Activated CD8-positive, alpha-beta memory T cell treated with anti-CD3 and anti-CD28 coated beads, Interleukin-2, amount 50 U/mL, for 24 hours (primary cell): ENCODE measurements around the gene GNRHR.
A peak's percentile ranks its signal among the peaks of the same experiment; 100 is the strongest.
"Not testable (repeated sequence)": the region's sequence is repeated elsewhere in the genome, so short reads cannot be mapped to it uniquely, and the experiment has no call there.

ENCODE experiments used
- DNase-seq: peaks from one replicate; pipeline ENCODE4 v3.0.0-alpha.2; 2020; ENCODE audit errors: extremely low read depth

Gene GNRHR

DNA sequence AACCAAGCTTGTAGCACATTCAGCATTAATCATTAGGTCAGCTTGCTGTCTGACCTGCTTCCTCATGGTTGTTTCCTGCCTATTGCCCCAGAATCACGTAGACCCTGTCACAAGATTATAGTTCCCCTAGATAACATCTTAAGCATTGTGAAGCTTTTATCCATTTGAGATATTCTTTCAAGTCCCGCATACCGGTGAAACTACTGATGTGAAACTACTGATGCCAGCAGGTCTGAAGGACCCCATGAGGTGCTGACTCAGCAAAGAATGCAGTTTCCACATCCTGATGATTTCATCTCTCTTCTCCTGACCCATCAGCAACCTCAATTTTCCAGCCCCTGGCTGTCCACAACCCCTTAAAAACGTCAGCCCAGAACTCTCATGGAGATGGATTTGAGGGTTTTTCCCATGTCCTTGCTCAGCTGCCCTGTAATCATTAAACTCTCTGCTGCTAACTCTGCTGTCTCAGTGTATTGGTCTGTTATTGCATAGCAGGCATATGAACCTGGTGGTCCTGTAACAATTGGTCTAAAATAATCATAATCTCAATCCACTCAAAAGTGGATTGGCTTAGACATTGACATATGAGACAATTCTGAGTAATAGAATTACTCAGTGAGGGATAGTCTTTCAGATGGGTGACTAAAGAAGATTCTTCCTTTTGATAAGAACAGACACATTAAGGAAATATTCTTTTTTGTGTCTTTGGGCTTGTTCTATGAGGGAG, 26.9 kb downstream of the GNRHR start:
- no peak for DNase-seq

DNA sequence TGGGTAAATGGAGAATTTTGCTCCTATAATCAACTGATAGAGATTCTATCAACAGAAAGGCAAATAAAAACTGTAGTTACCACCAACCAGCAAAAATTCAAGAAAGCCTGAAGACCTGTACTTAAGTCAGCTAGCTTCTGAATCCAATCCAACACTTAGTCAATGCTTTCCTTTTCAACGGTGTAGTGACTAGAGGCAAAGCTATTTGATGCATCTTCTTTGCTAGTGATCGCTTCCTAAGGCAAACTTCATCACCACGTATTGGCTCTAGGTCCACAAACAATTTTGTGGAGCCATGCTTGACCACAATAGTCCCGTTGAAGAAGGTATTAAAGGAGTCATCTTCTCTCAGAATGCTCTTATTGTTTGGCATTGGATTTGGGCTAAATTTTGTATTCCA, 28.2 kb downstream of the GNRHR start:
- no peak for DNase-seq

DNA sequence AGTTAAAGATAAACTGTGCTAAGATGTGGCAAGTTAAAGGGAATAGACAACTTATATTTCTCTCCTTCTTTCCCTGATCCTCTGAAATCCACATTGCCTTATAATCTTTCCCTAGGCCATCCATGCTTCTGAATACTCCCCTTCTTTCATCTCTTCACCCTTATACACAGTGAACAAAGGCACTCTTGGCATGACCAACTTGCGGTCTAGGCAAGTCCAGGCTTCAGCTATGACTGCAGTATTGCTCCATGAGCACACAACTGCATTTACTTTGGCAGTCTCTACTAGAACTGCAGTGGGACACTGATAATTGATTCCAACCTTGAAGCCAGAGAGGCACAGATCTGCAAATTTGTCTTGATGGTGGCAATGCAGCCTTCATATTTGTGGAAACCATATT, 29.1 kb downstream of the GNRHR start:
- no peak for DNase-seq

DNA sequence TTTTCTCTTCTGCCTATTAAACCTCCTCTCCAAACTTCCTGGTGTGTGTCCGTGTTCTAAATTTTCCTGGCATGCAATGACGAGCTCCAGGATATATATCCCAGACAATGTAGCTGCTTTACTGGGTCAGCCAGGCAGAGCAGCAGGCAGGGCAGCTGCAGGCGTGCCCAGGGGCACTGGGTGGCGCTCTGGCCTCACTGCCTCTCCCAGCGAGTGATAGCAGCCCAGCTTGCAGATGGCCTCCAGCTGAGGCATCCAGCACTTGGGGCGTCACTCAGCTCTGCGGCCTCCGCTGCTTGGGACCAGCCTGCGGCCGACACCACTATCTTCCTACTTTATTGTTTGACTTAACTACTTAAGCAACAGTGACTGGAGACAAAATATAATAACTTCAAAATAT, 30.2 kb downstream of the GNRHR start:
- no peak for DNase-seq

DNA sequence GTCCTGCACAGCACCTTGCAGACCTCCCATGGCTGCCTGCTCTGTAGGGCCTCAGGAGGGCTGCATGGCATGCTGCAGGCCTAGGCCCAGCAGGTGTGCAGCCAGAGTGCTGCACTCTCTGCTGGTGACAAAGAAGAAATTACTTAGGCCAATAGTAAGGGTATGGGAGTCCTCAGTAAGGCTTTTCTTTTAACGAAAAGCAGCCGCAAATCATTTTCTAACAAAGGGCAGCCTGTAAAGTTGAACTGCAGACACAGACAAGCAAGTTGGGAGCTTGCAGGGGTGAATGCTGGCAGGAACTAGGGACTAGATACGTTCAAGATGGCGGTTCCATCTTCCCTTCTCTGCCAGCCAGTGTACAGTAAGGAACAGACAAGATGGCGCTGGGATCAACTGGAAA, 30.8 kb downstream of the GNRHR start:
- no peak for DNase-seq

DNA sequence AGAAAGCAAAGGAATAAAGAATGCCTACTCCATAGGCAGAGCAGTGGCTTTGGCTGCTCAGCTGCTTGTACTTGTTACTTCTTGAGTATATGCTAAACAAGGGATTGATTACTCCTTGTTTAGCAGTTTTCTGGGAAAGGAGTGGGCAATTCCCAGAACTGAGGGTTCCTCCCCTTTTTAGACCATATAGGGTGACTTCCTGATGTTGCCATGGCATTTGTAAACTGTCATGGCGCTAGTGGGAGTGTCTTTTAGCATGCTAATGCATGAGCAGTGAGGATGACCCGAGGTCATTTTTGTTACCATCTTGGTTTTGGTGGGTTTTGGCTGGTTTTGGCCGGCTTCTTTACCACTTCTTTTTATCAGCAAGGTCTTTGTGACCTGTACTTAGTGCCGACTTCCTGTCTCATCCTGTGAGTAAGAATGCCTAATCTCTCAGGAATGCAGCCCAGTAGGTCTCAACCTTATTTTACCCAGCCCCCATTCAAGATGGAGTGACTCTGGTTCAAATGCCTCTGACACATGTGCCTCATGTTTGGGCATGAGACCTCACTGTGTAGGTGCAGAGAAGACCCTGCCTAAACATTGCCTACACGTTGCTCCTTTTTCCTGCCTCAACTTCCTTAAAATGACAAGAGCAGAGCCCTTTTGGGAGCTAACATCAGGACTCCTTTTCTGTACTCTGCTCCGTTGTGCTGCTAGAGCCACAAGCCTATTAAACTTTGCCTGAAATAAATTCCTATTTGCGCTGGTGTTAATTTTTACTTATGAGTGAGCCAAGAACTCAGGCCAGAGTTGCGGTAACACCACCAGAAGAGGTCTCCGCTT, 32.2 kb downstream of the GNRHR start:
- DNase-seq: no peak

DNA sequence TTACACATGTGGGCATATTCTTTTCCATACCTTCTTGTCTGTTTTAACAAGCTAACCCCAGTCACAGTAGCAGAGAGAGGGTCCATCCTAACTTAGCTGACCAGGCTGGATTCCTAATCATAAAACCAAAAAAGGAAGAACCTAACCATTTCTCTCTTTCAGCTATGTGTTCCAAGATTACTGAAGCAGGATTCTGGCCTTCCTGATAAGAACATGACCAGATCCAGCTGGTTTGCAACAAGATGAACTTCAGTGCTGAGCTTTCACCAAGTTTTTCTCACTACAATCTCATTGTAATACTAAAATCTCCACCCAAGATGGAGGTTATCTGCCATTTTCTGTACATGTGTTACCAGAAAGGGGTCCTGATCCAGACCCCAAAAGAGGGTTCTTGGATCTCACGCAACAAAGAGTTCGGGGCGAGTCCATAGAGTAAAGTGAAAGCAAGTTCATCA, 32.8 kb downstream of the GNRHR start:
- no peak for DNase-seq

DNA sequence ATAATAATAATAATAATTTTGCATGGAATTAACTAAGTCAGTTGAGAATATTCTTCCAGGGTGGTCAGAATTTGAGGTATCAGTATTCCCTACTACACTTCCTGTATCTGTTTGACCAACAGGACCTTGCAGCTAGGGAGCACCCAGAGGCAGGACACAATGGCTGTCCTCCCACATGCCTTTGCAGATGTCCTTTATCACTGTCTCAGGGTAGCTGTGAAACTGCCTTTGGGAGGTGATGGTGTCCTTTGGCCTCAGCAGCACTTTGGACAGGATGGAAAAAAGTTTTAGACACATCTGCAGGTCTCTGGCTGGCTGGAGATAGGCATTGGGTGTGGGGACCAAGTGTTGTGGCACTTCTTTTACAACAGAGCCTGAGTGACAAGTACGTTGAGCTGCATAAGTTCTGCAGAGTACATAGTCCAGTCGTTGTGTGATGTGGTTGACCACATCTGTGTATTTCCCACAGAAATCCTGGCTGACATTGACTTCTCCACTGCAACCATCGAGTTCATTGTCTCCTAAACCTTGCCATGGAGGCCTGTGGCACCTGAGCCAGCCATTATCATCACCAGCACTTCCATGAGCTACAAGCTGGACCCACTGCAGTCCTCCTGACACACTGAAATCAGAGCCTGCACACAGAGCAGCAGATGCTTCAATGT, 34.1 kb downstream of the GNRHR start:
- no peak for DNase-seq

DNA sequence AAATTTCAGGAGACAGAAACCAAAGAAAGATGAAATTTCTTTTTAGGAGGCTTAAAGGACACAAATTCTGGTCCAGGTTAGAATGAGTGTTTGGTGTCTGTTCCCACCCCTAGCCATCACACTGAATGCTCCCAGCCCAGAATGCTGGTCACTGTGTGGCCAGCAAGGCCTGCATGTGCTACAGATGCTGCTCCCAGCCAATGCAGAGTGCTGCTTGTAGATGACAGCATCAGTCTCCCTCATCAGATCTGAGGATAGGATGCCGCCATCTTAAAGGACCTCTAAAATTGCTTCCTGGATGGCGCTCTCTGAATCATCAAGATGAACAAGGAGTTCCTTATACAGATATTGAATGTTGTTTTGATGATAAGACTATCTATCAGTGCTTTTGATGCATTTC, 35.3 kb downstream of the GNRHR start:
- DNase-seq: no peak

DNA sequence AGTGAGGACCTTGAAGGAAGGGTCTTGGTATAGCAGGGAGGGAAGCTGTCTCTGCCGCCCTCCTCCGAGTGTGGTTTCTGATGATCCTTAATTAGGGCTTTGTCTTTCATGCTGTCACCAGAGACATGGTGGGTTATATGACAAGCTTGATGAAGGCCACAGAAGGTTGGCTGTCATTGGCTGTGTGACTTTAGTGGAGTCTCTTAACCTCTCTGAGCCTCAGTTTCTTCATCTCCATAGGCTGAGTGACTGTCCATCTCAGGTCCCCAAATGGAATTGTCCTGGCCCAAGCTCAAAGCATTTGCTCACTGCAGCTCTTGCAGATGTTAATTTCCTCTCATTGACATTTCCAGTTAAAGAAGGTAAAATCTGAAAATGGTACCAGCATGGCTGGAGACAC, 36.6 kb downstream of the GNRHR start:
- no peak for DNase-seq

DNA sequence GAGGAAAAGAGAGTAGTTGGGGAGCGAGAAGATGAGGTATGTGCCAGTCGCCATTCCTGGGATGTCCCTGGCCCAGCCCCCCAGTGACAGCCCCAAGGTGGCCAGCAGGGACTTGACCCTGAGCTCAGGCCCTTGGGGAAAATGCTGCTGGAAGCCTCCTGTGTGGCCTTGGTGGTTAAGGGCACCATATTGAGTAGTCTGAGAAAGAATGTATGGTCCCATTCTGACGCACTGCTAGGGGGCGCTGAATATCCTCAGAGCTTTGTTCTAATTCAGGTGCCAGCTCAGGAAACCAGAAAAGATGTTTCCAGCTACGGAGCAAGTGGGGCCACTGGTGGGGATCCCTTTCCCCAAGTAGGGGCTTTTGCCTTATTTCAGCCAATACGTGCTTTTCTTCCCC, 39.2 kb downstream of the GNRHR start:
- no peak for DNase-seq

DNA sequence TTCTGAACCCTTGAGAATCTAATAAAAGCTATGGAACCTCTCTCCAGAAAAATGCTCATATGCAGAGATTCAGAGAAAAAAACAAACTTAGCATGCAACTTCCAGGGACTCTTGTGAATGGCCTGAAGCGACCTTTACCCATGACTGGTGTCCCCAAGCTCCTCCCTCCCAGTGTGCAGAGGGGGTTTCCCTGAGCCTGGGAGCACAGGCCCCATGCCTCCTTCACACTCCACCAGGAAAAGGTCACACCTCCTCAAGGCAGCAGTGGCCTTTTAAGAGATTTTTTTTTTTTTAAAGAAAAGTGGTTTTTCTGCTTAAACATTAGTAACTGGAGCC, 40.0 kb downstream of the GNRHR start:
- DNase-seq: no peak

DNA sequence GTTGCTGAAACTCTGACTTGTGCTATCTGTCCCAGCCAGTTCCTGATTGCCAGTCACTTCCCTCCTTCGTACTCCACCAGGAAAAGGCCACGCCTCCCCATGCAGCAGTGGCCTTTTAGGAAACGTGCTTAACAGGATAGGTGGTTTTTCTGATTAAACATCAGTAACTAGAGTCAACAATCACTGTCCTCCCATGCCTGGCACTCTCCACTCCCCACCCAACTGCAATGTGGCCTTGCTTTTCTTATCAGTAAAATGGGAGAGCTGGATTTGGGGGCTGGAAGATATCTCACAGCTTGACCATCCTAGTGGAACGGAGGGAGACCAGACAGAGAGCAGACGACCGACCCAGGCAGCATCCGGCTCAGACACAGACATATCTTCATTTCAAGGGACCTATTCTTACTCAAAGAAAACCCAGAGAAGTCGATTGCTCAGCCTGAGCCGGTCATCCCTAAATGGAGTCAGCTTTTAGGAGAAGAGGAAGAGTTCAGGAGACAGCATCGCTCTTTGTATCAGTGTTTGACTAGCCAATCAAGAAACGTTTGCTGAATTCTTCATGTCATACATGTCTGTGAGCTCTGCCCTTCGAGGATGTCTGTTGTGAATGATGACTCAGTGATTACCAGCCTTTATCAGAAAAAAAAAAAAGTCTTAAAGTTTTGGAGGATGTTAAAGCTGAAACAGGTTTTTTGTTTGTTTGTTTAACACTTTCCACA, 40.5 kb downstream of the GNRHR start:
- DNase-seq: no peak

DNA sequence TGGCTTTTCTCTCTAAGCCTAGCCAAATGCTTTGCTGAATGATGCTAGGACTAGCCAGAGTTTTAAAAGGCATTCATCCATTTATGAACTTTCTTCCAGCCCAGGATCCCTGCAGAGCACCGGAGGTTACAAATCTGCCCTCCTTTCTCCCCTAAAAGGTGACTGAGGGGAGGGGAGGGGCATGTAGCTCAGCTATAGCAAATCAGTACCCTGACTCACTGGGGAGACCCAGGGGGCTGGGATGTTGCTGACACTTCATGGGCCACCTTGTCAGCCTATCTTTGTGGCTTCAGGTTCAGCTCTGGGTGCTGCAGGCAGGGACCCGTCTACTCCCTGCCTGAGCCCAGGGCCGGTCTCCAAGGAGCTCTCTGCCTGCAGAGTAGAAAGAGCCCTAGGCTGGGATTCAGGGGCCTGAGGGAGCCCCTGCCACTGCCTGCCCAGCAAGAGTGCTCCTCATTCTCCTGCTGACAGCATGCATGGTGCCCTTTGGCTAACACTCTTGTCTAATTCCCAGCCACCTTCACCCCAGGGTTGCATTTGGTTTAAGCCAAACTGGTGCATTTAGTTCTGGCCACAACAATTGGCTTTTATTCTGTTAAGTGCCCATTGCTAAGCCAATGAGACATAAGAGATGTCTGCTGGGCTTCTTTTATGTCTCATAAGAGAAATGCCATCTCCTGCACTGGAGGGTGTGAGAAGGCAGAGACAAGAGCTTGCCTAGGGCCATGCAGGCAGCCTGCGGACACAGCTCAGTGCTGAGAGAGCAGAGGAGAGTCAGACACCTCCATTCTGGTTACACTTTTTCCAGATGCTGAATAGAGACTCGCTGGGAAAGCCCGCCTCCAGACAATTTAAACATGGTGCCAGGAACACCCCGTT, 41.3 kb downstream of the GNRHR start:
- no peak for DNase-seq

DNA sequence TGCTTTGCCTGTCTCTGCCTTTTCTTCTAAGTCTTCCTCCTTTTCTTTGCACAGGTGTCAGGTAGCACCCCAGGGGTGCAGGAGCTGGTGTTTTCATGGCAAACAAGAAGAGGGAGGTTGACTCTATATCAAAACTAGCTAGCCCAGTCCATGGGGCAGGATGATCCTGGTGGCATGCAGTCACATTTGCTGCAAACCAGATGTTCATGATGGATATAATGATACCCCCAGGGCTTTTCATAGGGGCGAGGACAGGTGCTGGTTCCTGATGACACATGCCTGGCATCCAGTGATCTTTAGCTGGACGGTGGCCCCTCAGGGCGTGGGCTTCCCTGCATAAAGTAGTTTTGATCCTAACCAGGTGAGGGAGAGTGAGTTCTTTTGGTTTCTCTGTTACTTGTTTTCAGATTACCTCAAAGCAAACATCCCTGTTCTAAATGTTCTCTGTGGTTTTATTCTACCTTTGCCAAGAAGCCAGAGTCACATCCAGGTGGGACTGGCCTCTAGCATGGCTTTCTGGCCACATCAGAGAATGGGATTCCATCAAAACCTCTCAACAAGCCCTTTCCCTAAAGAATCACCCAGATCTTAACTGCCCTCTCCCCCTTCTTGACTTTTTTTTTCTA, 42.1 kb downstream of the GNRHR start:
- DNase-seq: no peak

DNA sequence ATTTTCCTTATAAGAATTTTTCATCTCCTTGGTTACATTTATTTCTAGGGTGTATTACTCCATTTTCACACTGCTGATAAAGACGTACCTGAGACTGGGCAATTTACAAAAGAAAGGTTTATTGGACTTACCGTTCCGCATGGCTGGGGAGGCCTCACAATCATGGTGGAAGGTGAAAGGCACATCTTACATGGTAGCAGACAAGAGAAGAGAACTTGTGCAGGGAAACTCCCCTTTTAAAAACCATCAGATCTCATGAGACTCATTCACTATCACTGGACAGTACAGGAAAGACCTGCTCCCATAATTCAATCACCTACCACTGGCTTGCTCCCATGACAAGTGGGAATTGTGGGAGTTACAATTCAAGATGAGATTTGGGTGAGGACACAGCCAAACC, 47.5 kb downstream of the GNRHR start:
- not testable (repeated sequence) for DNase-seq

DNA sequence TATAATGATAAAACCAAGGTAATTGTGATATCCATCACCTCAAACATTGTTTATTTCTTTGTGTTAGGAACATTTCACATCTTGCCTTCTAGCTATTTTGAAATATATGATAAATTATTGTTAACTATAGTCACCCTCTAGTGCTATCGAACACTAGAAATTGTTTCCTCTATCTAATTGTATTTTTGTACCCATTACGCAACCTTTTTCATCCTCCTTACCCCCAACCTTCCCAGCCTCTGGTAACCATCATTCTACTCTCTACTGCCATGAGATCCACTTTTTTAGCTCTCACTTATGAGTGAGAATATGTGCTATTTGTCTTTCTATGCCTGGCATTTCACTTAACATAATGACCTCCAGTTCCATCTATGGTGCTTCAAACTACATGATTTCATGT, 49.3 kb downstream of the GNRHR start:
- DNase-seq: no peak

DNA sequence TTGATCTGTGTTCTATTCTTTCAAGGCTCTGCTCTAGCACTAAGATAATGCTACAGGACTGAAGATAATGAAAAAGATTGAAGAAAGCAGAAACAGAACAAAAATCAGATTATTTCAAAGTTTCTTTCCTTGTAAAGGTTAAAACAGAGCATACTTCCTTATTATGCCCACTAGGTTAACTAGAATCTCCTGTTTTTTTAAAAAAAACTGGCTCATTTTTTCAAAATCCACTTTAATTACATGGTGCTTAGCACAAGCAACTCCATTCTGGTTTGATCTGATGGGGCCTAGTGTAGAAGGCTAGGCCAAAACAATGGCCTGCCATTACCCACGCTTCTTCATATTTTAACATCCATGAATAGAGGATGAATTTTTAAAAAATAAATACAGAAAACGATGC, 52.0 kb downstream of the GNRHR start:
- DNase-seq: no peak

DNA sequence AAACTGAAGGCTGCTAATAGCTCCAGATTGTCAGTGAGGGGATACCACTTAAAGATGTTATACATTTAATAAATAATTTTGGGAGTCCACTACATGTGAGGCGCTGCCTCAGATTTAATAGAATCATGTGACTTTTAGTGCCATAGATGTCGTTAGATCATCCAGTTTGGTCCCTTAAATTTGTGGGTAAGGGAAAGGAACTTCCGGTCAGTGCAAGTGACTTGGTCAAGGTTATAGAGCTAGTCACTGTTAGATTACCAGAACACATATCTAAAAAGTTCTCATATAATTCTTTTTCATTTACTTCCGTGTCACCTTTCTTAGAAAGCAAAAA, 52.7 kb downstream of the GNRHR start:
- no peak for DNase-seq

DNA sequence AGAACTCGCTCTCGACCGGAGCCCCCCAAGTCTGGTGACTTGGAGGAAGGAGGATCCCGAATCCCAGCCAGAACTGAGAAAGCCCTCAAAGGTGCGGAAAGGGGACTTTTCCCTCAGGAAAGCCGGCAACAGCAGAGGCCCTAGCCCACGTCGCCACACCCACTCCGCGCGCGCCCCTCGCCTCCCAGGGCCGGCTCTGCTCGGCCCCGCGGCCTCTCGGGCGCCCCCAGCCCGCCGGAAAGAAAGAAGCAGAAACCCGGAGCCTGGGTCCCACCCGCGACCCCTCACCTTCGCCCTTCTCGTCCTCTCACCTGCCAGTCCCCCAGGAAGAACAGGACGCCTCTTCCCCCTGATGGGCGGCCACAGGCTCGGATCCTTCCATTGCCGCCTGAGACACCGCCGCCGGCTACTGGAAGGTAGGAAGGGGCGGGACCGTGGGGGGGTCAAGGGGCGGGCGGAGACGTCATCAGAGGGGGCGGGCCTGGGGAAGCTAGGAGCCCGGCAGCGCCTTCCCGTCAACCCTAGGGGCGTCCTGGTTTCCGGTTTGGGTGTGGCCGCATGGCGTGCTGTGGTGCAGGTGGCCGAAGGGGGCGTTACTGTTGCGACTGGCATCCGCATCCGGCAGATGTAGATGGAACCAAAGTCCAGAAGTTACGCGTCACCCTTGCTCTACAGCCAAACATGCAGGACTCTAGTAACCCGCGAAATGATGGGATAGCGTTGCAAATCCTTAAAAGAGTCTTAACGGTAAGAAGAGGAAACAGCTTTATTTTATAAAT, 53.3 kb downstream of the GNRHR start, which contains the start of gene UBA6:
Gene UBA6 (minus strand): TSS at position 418 of the 779 bp plus-strand sequence. CDS start 36 bp downstream, at position 382.
- peak; percentile 92 for DNase-seq
